ENCODE measurements around the gene ARL15. TPM values are rescaled to one million over a fixed set of nuclear protein-coding genes. Genes with fewer than 3 reads are reported as not detected.

Gene ARL15
- total RNA-seq, 1 donor from 2014 or later = 125 TPM

DNA sequence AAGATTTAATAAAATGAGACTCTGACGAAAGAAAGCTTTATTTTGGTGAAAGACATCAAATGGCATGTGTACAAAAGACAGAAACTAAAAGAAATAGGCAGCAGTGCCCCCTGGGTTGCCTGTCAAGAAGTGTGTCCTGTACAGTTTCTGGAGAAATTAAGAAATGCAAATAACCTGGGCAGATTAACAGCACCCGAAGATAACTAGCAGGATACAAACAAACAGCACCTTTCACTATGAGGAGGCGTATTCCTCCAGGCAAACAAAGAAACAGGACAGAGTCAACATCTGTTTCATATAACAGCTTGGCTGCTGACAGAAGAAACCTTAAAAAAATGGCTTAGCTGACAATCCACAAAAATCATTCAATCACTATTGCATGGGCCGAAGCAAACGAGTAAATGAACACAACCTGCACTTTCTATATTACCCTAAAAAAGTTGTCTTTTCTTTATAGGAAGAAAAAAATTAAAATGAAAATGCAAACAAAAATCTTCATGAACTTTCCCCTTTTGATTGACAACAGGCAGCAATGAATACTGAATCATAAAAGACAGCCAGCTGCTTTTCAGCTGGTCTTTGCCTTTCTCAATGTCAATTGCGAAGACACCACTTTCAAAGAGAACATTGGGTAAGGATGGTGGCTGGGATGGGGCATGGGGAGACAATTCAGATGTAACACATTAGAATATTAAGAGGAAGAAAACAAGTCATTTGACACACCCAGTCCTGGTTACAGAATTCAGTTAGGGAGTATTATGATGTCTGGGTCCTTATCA lies 162.1 kb downstream of the ARL15 start:
- no peak for DNase-seq

DNA sequence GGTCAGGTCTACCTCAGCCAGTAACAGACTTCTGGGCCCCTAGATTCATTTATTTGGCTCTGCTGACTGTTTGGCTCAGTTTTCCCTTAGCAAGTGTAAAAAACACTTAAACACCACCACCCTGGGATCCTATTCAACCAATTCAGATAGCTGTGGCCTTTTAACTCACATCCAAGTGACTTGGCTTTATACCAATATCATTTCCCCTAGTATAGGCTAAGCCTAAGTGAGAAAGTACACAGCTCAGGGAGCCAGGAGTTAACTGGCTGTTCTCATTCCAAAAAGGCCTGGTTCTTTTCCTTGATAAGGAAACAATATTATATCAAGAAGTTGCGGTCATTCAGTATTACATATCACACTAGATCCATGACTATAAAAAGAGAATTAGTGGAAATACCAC lies 163.5 kb downstream of the ARL15 start:
- DNase-seq = no peak

DNA sequence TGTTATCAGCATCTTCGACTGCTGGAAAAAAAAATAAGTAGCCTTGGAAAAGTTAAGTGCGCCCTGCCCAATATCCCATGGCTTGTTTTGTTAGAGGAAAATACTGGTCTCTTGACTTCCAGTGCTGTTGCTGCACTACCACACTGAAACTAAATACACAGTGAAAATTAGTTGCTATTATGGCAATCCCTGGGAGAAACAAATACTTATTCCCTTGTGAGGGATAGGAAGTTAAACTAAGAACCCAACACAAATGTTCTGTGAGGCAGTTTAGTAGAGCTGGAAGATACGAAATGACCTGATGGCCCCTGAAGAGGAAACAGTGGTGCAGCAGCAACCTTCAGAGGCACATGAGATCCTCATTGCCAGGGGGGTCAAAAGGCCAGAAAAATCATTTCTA lies 164.0 kb downstream of the ARL15 start:
- no peak for DNase-seq

GRCh38 chr5:54140247-54140840 lies 170.0 kb downstream of the ARL15 start:
- DNase-seq = no peak

DNA sequence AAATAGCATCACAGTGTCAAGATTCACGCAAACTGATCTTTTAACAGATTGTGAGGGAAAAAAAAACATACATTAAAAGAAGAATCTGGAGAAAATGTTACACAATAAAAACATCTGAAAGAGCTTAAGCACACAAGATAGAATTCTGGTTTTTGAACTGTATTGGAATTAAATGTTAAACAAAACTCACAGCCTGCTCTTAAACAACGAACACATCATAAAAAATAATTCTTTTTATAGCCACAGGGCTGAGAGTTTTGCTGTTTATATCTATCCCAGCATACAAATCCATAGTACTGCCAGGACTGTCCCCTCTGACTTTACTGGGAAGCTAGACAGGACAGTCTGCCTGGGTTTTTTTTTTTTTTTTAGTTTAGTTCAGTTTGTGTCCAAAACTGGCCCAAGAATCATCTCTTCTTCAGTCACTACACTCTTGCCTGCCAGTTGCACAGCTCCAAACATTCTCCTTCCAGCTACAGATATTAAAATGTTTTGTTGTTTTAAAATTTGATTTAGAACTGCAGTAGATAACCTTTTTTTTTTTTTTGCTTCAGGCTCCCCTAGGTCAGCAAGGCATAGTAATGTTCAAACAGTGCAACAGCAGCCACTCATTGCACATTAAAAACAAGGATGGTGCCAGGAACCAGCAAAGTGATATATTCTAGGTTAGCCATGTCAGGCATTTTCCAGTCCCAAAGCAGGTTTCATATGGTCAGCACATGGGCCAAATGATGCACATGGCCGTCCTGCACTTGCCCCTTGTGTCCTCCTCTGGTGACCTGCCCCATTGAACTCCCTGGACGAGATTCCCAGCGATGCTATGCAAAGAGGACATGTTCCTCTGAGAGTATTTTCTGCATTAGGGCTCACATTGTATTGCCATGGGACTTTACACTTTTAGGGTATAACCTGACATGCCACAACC lies 173.6 kb downstream of the ARL15 start:
- DNase-seq = no peak

GRCh38 chr5:54135042-54135441 lies 175.3 kb downstream of the ARL15 start:
- DNase-seq = no peak

- DNase-seq = no peak
These were observed 176.5 kb downstream of the ARL15 start for GRCh38 chr5:54133917-54134316.

DNA sequence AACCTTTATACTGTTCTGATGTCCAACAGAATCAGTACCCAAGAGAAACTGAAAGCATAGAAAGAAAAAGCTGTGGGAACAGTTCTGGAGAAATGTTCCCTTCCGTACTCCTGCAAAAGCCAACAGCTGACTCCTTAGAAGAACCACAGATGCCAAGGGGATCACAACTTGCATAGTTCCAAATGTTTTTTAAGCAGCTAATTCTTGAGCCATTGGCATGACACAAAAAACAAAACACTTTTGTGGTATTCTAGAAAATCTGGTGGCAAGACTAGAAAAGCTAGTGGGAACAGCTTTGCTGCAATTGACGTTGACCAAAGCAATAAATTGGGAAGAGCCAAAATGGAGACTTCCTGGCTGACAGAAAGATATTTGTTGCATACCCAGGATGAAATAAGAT lies 189.9 kb downstream of the ARL15 start:
- no peak for DNase-seq

GRCh38 chr5:54117957-54118356 lies 192.4 kb downstream of the ARL15 start:
- DNase-seq = no peak

GRCh38 chr5:54115735-54116403 lies 194.5 kb downstream of the ARL15 start:
- DNase-seq = no peak

GRCh38 chr5:54113060-54113459 lies 197.3 kb downstream of the ARL15 start:
- DNase-seq = no peak

- no peak for DNase-seq
These were observed 200.6 kb downstream of the ARL15 start for GRCh38 chr5:54109626-54110330.

GRCh38 chr5:54108136-54108535 lies 202.2 kb downstream of the ARL15 start:
- no peak for DNase-seq

GRCh38 chr5:54103871-54104270 lies 206.5 kb downstream of the ARL15 start:
- no peak for DNase-seq

DNA sequence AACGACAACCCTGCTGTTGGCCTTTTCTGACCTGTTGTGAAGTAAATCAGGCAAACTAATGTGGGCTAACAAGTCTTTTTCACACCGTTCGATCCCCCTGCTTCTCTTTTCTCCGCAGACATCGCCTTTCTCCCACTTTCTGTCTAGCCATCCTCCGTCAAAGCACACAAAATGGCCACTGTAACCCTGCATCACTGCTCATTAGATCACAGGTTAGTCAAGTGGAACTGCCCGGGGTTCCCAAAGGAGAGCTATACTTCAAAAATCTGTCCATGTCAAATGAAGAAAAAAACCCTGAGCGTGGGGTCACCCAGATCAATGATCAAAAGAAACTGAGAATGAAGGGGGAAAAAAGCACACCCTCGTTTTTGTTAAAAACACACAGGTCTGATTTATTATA lies 212.1 kb downstream of the ARL15 start:
- no peak for DNase-seq

DNA sequence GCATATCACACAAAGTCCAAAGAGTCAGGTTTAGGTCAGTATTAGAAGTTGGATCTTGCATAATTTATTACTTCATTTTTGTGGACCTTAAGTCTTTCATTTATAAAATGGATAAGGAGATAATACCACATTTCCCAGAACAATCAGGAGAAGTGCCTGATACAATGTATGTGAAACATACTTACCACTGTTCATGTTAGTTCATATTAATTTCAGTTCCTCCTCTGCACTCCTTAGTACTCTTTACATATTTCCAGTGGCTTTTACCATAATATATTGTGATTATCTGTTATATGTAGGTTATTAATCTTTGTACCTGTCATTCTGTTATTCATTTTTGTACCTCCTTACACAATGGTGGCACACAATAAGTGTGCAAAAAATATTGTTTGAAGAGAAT lies 214.4 kb downstream of the ARL15 start:
- DNase-seq = no peak

GRCh38 chr5:54094706-54095105 lies 215.7 kb downstream of the ARL15 start:
- no peak for DNase-seq

GRCh38 chr5:54093861-54094260 lies 216.5 kb downstream of the ARL15 start:
- no peak for DNase-seq

DNA sequence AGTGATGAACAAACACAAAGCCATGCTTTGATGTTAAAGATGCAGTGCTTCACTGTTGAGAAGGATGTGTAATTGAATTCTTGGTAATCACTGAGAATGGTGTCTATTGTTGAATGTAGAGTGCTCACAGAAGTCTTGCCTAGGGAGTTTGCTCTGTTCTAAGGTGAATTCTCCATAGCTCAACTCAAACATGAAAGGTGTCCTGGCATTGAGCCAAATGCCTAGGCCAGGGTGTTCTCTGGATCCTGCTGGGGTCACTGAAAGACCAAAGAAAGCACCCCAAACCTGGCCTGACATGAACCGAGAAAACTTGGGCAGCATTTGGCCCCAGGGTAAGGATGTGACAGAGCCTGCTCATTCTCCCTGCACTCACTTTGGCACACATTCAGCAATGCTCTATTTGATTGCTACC lies 217.3 kb downstream of the ARL15 start:
- DNase-seq = no peak

- DNase-seq = peak; percentile 59
These were observed 218.9 kb downstream of the ARL15 start for GRCh38 chr5:54091307-54092130.
